GM06990 (cell line): ENCODE results near the gene ABCF1.

Experiments used
- DNase-seq: peaks from one replicate; pipeline ENCODE4 v3.0.0-alpha.2; 2011; ENCODE audit not compliant: insufficient read length; ENCODE audit errors: extremely low read depth
- H3K27me3 ChIP-seq: replicated peaks from 2 replicates; pipeline ENCODE4 v1.6.0; 2011; ENCODE audit warnings: low read length; ENCODE audit not compliant: control insufficient read depth, insufficient read depth
- H3K36me3 ChIP-seq: 2 replicates; pipeline ENCODE4 v1.5.1; 2011; ENCODE audit warnings: low read length; ENCODE audit not compliant: control insufficient read depth, insufficient read depth
- H3K4me3 ChIP-seq: replicated peaks from 2 replicates; pipeline ENCODE4 v1.5.1; 2011; ENCODE audit warnings: low read depth, mild to moderate bottlenecking, control low read depth, low read length
- CTCF ChIP-seq: IDR thresholded peaks from 2 replicates; pipeline ENCODE4 v1.5.1; 2011; ENCODE audit warnings: low read length, control low read depth, mild to moderate bottlenecking, inconsistent platforms; ENCODE audit not compliant: insufficient read depth, poor library complexity, severe bottlenecking

ABCF1 gene

GRCh38 chr6:30615219-30615957, 44.1 kb downstream of the ABCF1 start:
- peaks cover 10% of the 10 kb centered on the region for H3K36me3 ChIP-seq
- no peaks in the 10 kb centered on the region for H3K27me3 ChIP-seq
- peak overlapping the region; percentile 97 for H3K4me3 ChIP-seq
- peak; percentile 49 for DNase-seq
- TF ChIP-seq CTCF = no peak

DNA sequence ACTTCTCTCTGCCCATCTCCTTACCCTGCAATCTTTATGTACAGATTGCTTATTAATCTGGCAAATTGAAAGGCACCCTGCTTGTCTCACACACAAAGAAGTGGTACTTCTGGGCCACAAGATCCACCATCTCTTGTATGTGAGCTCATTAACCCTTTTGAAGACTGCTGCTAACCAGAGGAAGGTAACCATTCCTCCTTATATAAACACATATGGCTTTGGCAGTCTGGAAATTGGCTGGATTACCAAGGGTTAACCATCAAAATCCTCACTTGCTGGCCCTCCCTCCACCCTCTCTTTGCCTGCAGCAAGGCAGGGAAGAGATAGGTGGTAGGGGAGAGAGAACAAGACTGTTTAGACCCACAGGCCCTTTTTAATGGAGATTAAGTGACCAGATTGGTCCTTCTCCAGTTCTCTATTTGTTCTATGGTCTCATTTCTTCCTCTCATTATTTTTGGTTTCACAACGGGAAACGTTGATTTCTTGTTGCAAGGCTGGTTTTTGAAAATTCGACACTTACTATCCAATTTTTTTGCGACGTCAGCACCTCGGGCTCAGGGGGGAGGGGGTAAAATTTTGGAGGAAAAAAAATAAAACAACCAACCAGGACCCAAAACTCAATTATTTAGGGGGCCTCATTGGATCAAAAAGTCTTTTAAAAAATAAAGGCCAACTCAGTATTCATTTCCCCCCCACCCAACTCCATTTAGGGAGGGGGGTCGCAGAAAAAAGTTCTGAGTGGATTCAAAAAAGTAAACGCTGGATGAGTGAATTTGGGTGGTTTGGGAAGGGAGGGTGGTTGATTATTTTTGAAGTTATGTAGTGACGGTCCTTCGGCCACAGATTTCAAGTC, 44.9 kb downstream of the ABCF1 start:
- no peaks in the 10 kb centered on the region for H3K27me3 ChIP-seq
- H3K36me3 ChIP-seq = peaks cover 10% of the 10 kb centered on the region
- H3K4me3 ChIP-seq = peak overlapping the region; percentile 97
- peak; percentile 48 for DNase-seq
- no peak for TF ChIP-seq CTCF

DNA sequence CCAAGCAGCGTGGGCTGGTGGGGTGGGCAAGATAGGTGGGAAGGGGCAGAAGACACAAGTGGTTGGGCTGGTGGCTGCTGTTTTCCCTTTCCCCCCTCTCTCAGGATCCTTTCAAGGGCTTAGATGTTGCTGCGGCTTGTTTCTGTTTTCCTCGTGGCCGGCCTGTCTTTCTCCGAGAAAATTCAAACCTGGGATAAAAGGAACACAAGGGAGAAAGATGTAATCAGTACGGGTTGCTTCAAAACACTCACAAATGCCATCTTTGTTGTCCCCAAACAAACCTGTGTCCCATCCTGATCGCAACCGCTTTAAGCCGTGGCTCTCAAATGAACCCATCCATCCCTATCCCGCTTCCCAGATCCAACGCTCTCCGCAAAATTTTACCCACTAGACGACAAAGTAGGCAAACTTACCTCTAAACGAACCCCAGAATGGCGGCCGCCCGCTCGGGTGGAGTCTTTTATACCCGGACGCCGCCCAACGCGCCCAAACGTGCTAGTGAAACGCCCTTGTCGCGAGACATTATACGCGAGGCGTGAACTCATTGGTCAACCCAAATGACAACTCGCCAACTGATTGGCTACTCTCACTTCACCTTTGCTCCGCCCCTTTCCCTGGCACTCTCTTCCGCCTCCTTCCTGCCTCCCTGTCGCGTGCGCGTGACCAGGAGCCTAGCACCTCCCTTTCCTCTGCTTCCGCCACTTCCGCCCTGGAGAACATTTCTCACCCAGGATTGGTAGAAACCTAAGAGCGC, 45.7 kb downstream of the ABCF1 start, which contains the start of gene PPP1R10:
Gene PPP1R10 (minus strand): TSS at position 433 of the 754 bp plus-strand sequence. CDS start 7,299 bp downstream, outside the sequence.
- no peak for TF ChIP-seq CTCF
- Histone ChIP-seq H3K27me3 (no peaks in the 10 kb centered on the region), H3K4me3 (peak within 1 kb of the TSS; percentile 97), H3K36me3 (peaks cover 10% of the 10 kb centered on the region)
- DNase-seq = peak; percentile 96

GRCh38 chr6:30617565-30618269, 46.5 kb downstream of the ABCF1 start, which contains the start of gene MRPS18B:
MRPS18B (plus strand) TSS chr6:30617840; CDS start chr6:30617866, 26 bp downstream.
- no peaks in the 10 kb centered on the region for H3K27me3 ChIP-seq
- DNase-seq = peak; percentile 90
- H3K4me3 ChIP-seq = peak within 1 kb of the TSS; percentile 97
- peaks cover 13% of the 10 kb centered on the region for H3K36me3 ChIP-seq
- no peak for TF ChIP-seq CTCF

DNA sequence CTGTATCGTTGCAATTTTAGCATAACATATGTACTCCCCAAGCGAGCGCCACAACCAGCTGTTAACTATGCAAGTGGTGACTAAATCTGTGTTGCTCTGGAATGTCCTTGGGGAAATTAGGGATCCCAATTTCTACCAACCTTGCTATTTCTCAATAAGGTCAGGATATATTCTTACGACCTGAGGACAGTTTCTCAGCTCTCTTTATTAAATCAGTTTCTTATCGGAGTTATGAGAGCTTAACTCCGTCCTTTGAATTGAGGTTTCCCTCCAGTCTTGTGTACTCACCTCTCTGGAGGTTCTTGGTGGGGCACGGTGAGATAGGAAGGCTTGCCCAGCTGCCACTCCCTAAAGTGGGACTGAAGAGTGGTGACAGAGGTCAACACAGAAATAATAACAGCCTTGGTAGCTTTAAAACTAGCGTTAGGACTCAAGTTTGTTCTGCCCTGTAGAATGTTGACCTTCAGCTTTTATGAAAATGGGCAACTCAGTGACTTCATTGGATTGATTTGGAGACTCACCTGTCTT, 47.1 kb downstream of the ABCF1 start:
- Histone ChIP-seq H3K36me3 (peaks cover 16% of the 10 kb centered on the region), H3K4me3 (peak overlapping the region; percentile 84), H3K27me3 (no peaks in the 10 kb centered on the region)
- no peak for TF ChIP-seq CTCF
- no peak for DNase-seq
